Thyroid gland (tissue), 4 donors: ENCODE results near the gene ZNF576. TPM values are rescaled to one million over a fixed set of nuclear protein-coding genes. Genes with fewer than 3 reads are reported as not detected.
"Not testable (repeated sequence)": the region's sequence is repeated elsewhere in the genome, so short reads cannot be mapped to it uniquely, and the experiment has no call there.

Experiments
- DNase-seq, 2 donors: peaks; one replicate each; pipeline ENCODE4 v3.0.0-alpha.2; 2019
- H3K27ac ChIP-seq, 3 donors: fragments of 200-600 bp; sonication (generic); 1 replicate in 2 of 3; 2 replicates in 1 of 3; pipeline ENCODE4 v1.5.1; 2016 to 2019; ENCODE audit warnings: mild to moderate bottlenecking in 1 of 3, moderate library complexity in 1 of 3
- H3K27me3 ChIP-seq: fragments of 200-600 bp; sonication (generic); one replicate; pipeline ENCODE4 v1.5.1; 2019
- H3K36me3 ChIP-seq, 2 donors: fragments of 200-600 bp; sonication (generic); one replicate each; pipeline ENCODE4 v1.5.1; 2016 to 2019
- H3K4me1 ChIP-seq, 2 donors: fragments of 200-600 bp; sonication (generic); one replicate each; pipeline ENCODE4 v1.5.1; 2017 to 2019
- H3K4me3 ChIP-seq, 3 donors: fragments of 200-600 bp; sonication (generic); replicated peaks in 1 of 3; 1 replicate in 2 of 3; 2 replicates in 1 of 3; pipeline ENCODE4 v1.5.1; 2016; ENCODE audit warnings: mild to moderate bottlenecking in 1 of 3
- H3K9me3 ChIP-seq: fragments of 200-600 bp; sonication (generic); one replicate; pipeline ENCODE4 v1.5.1; 2017
- POLR2A ChIP-seq, 2 donors: fragments of 450-650 bp; IDR thresholded peaks; one replicate each; pipeline ENCODE4 v1.6.1; 2017; ENCODE audit warnings: antibody characterized with exemption in 2 of 2, mild to moderate bottlenecking in 2 of 2, moderate library complexity in 1 of 2
- WGBS, 2 donors: methylation state at CpG; one replicate each; pipeline ENCODE4 v1.1.5; 2017; 5-methylcytosine and 5-hydroxymethylcytosine counted together
- intact Hi-C: fragments of 100-400 bp; cut with DNase I; formaldehyde crosslinking; loops from one replicate; pipeline ENCODE4 v1.15.1; 2023
- total RNA-seq, 4 donors: library from RNA; depleted of rRNA; stranded (reverse); fragments of >200 nt; gene quantifications; one replicate each; pipeline ENCODE4 v1.2.3, GENCODE V29; 2016
- TF ChIP-seq, protein P1 (sequence below), 6 experiments: fragments of 200-600 bp in 3 of 6; fragments of 450-650 bp in 3 of 6; sonication (generic) in 3 of 6; IDR thresholded peaks; one replicate each; pipeline ENCODE4 v1.5.1; 2016 to 2019; ENCODE audit warnings: antibody characterized with exemption in 6 of 6, mild to moderate bottlenecking in 2 of 6, inconsistent platforms in 1 of 6, moderate library complexity in 1 of 6

The ZNF576 gene
- total RNA-seq, 4 donors from 2014 or later = 15.7 to 23.5 (median 17.9) TPM

DNA sequence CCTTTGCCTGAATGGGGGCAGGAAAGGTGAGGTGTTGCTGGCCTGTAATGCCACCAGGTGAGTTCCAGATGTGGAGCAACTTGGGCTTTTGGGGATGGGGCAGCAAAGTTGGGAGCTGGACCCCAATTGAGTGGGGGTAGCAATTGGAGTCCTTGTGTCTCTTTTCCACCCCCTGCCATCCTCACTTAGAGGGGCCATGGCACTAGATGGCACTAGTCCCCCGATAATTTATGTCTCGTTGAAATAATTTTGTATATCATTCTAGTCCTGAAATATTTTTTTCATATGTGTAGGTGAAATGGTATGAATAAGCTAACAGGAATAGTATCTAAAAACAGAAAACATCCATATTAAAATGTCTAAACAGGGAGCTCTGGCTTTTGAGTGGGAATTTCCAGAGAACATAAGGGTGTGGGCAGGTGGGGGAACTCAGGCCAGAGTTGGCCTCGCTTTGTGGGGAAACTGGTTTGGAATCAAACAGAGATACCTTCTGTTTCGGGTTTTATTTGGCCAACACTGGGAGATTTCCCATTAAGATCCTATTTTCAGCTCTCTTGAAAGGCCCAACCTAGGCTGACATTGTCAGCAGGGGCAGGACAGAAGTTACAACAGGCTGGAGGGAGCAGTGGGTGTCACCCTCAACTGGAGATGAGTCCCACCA, 3.4 kb downstream of the ZNF576 start:
- Histone ChIP-seq H3K27me3 (no peaks in the 10 kb centered on the region), H3K36me3 (peaks cover 6 to 8% of the 10 kb centered on the region in 2 donors), H3K4me3 (no peak overlapping the region), H3K9me3 (no peaks in the 10 kb centered on the region), H3K4me1 (peaks cover 18 to 22% of the 10 kb centered on the region in 2 donors), H3K27ac (no peak overlapping the region)
- intact Hi-C loops = loop anchor here (10.0 kb wide), 1 partner anchor 65 kb away; the partner anchor contains the start of gene ZNF575
- WGBS, 2 donors = 89 to 93% methylated on average over 4 of the region's 4 CpGs
- TF ChIP-seq, protein P1, sequence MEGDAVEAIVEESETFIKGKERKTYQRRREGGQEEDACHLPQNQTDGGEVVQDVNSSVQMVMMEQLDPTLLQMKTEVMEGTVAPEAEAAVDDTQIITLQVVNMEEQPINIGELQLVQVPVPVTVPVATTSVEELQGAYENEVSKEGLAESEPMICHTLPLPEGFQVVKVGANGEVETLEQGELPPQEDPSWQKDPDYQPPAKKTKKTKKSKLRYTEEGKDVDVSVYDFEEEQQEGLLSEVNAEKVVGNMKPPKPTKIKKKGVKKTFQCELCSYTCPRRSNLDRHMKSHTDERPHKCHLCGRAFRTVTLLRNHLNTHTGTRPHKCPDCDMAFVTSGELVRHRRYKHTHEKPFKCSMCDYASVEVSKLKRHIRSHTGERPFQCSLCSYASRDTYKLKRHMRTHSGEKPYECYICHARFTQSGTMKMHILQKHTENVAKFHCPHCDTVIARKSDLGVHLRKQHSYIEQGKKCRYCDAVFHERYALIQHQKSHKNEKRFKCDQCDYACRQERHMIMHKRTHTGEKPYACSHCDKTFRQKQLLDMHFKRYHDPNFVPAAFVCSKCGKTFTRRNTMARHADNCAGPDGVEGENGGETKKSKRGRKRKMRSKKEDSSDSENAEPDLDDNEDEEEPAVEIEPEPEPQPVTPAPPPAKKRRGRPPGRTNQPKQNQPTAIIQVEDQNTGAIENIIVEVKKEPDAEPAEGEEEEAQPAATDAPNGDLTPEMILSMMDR (IDR thresholded peaks at IDR 0.05) = no peak
- TF ChIP-seq POLR2A (IDR thresholded peaks at IDR 0.05) = no peak
- DNase-seq = no peak

DNA sequence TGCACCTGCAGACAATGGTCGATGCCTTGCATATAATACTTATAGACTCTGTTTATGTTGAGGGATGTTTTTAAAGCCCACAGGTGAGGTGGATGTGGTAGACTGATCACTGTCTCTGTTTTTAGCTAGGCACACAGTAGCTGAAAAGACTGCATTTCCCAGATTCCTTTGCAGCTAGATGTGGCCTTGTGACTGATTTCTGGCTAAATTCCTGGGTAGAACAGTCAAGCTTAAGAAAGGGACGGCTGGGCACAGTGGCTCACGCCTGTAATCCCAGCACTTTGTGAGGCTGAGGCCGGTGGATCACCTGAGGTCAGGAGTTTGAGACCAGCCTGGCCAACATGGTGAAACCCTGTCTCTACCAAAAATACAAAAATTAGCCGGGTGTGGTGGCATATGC, 3.9 kb downstream of the ZNF576 start:
- WGBS, 2 donors = 66 to 89% methylated on average over 5 of the region's 5 CpGs
- H3K4me1 ChIP-seq = peaks cover 13 to 16% of the 10 kb centered on the region in 2 donors
- H3K27me3 ChIP-seq, H3K36me3 ChIP-seq, H3K27ac ChIP-seq, intact Hi-C loops, H3K9me3 ChIP-seq, H3K4me3 ChIP-seq, DNase-seq: not testable (repeated sequence)

DNA sequence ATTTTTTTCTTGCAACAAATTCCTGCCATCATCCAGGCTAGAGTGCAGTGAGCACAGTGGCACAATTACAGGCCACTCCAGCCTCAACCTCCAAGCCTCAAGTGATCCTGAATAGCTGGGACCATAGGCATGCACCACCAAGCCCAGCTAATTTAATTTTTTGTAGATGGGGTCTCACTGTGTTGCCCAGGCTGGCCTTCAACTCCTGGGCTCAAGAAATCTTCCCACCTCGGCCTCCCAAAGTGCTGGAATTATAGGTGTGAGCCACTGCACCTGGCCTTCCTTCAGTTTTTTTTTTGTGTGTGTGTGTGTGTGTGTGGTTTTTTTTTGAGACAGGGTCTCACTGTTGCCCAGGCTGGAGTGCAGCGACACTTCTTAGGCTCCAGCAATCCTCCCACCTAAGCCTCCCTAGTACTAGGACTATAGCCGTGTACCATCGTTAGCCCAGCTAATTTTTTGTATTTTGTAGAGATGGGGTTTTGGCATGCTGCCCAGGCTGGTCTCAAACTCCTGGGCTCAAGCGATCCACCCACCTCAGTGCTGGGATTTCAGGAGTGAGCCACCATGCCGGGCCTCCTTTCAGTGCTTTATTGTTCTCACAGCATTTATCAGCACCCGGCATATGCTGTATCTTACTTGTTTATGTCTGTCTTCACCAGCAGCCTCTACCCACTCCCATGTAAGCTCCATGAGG, 9.6 kb downstream of the ZNF576 start:
- Histone ChIP-seq H3K27ac (no peak overlapping the region), H3K4me3 (no peak overlapping the region), H3K9me3 (no peaks in the 10 kb centered on the region), H3K4me1 (no peaks in the 10 kb centered on the region), H3K36me3 (peaks cover 0 to 6% of the 10 kb centered on the region in 2 donors), H3K27me3 (no peaks in the 10 kb centered on the region)
- DNase-seq = no peak
- intact Hi-C loops = no loop called here
- WGBS, 2 donors = 77 to 85% methylated on average over 7 of the region's 7 CpGs
- no peak for TF ChIP-seq POLR2A (IDR thresholded peaks at IDR 0.05)
- TF ChIP-seq, protein P1 (IDR thresholded peaks at IDR 0.05) = no peak

DNA sequence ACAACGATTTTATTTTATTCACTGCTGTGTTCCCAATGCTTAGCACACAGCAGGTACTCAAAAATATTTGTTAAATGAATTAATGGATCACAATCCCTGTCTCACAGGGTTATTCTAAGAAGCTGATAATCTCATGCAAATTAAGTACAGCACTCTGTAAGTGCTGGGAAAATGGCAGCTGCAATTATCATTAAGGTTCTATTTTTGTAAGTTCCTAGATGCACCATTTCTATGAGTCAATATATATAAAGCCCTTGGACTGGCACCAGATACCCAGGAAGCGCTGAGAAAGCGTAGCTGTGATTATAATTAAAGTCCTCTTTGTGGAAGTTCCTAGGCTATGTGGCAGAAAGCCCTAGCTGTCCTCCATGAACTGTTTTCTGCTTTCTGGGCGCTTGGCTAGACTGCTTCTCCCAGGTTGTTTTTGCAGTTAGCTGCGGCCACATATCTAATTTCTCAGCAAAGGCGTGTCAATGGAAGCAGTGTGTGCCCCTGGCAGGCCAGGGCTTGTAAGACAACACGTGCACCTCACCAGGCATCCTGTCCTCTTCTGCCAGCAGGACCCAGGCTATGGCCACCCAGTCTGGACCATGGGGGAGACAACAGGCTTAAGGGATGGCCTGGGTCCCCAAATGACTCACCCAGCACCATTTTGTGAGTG, 10.3 kb downstream of the ZNF576 start:
- no peak for TF ChIP-seq POLR2A (IDR thresholded peaks at IDR 0.05)
- TF ChIP-seq, protein P1 (IDR thresholded peaks at IDR 0.05) = no peak
- 93% methylated on average over 7 of the region's 7 CpGs for WGBS, 2 donors
- Histone ChIP-seq H3K9me3 (no peaks in the 10 kb centered on the region), H3K36me3 (peaks cover 0 to 6% of the 10 kb centered on the region in 2 donors), H3K27me3 (no peaks in the 10 kb centered on the region), H3K27ac (no peak overlapping the region), H3K4me3 (no peak overlapping the region), H3K4me1 (no peaks in the 10 kb centered on the region)
- intact Hi-C loops = no loop called here
- DNase-seq = no peak

DNA sequence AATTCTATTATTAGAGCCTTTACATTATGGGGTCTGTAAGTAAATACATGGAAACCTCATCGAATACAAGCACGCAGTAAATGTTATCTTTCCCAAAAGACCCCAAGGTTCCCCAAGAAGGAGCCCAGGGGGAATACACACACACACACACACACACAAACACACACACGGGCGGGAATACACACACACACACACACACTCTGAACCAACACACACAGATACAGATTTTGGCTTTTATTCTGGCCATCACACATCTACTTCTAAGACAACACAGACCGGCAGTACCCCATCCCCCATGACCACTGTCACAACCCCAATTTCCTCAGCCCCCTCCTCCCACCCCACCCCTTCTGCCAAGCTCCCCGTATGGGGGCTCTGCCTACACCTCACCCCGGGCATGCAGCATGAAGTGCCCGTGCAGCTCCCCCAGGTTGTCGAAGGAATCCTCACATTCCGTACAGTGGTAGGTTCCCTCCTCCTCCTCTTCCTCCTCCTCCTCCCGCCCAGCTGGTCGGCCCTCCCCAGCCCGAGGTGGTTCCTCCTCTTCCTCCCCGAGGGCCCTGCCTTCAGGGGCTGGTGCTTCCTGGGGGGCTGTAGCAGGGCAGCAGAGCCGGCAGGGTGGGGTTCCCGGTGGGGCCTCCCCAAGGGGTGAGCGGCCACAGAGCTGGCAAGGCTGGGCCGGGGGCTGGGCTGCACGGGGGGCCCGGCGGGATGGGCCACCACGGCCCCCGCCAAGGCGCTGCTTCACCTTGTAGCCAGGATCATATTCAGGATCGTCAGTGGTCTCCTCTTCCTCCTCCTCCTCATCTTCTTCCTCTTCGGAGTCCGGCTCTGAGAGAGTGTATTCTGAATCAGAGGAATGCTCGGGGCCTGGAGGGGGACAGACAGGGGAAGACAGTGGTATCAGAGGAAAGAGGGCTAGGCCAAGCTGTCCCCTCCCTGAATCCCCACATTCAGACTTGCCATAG, 11.1 kb downstream of the ZNF576 start:
- 86 to 92% methylated on average over 22 to 28 of the region's 28 CpGs for WGBS, 2 donors
- H3K36me3 ChIP-seq = peaks cover 0 to 6% of the 10 kb centered on the region in 2 donors
- H3K9me3 ChIP-seq = no peaks in the 10 kb centered on the region
- intact Hi-C loops = no loop called here
- TF ChIP-seq, protein P1 (IDR thresholded peaks at IDR 0.05) = no peak
- no peak for TF ChIP-seq POLR2A (IDR thresholded peaks at IDR 0.05)
- H3K27ac ChIP-seq = no peak overlapping the region
- DNase-seq = no peak
- no peak overlapping the region for H3K4me3 ChIP-seq
- H3K4me1 ChIP-seq = no peaks in the 10 kb centered on the region
- H3K27me3 ChIP-seq = no peaks in the 10 kb centered on the region
